HG03575 (cell line): Measurements from ENCODE around the gene CD82.

Experiments
- ATAC-seq: cut with Tn5 transposase; IDR thresholded peaks from one replicate; pipeline ENCODE4 v1.9.1; 2021; ENCODE audit not compliant: unreplicated experiment, insufficient number of reproducible peaks, low FRiP score; ENCODE audit errors: extremely low read depth

The CD82 gene

GRCh38 chr11:44593251-44593650 lies 27.8 kb downstream of the CD82 start:
- ATAC-seq, result no peak

GRCh38 chr11:44595006-44595405 lies 29.5 kb downstream of the CD82 start:
- ATAC-seq, result no peak

- no peak for ATAC-seq
Observed at GRCh38 chr11:44595964-44596381, 30.5 kb downstream of the CD82 start.

DNA sequence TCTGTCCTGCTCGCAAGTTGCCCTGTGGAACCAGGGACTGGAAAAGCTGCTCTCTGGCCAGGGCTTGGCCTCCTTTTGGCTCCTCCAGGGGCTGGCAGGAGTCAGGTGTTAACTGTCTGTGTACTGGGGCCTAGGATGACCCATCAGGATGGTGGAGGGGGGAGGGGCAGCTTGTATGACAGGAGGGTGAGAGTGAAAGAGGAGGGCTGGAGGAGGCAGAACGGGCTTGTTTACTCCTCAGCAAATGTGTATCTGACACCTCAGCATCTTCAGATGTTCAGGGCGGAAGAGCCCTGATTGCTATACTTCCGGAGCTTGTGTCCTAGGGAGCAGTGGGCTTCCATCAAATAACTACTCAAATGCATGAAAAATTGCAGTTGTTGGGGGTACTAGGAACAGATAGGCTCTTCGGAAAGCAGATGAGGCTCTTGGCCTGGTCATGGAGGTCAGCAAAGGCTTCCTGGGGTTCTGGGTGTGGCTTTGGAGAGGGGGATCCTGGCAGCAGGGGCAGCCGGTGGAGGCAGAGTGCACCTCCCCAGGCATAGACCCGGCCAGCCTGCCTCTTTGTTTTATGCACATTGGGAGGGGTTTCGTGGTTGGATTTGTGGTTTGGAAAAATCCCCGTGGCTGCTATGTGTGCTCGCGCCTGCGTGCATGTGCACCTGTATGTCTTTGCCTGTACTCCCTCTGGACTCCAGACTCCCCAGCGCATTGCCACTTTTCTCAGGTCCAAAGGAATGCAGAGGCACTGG lies 31.2 kb downstream of the CD82 start:
- ATAC-seq, result no peak

DNA sequence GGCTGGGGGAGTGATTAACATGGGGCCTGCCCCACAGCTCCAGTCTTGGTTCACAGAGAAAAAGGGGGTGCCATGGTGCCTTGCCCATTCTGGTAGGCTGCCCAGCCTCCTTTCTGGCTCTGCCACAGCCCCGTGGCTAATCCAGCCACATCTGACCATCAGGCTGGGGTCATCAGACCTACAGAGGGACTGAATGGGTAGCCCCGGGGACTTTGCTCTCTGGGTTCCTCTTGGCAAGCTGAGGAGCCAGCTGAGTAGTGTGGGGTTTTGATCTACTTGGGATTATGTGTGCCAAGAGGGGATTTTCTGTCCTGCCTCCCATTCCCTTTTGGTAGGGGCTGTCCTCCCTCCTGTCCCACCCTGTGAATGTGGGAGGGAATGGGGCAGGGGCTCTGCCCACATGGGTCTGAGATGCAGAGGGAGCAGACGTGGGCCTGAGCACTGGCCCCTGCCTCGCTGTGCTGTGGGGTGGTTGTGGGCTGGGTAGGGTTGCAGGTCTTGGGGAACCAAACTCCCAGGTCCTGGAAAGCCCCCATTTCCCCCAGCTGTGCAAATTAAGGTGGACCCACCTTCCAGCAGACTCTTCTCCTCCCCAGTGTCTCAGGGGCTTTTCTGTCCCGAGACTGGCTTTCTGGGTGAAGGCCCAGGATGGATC lies 32.0 kb downstream of the CD82 start:
- ATAC-seq, result no peak

GRCh38 chr11:44598831-44599230 lies 33.4 kb downstream of the CD82 start:
- no peak for ATAC-seq

DNA sequence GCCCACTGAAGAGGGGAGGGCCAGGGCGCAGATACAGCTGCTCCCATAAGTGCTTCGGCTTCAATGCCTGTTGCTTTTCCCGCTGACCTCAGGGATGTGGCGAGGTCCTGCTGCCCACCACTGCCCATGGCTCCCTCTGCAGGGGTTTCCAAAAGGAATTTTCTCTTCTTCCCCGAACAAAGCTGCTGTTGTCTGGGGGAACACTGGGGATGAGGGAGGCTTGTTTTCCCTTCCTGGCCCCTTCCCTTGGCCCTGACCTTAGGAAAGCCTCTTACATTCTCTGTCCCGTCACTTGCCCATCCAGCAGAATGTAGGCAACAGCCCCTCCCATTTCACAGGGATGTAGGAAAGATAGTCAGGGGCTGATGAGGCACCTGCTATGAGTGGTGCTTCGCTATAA lies 34.8 kb downstream of the CD82 start:
- ATAC-seq, result no peak

DNA sequence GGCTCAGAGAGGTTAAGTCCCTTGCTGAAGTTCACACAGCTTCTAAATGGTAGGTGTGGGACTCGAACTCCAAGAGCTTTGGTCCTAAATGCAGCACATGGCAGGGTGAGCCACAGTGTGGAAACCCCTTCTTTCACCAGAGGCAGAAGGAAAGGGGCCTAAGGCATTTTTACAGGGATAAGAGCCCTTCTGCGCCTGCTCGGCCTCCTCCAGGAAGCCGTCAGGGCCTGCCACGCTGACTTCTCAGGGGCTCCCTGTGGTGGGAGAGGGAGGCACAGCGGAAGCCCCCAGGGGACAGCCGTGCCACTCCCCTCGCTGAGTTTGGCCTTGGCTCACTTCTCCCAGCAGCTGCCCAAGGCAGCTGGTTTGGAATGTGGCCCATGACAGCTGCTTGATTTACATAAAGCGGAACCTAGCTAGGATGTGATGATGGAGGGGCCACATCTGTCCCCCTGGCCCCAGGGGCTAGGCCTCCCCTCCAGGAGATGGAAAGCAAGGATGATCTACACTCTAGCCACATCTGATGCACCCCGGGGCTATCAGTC lies 35.4 kb downstream of the CD82 start:
- ATAC-seq, result no peak

GRCh38 chr11:44601471-44602370 lies 36.3 kb downstream of the CD82 start:
- ATAC-seq, result no peak

DNA sequence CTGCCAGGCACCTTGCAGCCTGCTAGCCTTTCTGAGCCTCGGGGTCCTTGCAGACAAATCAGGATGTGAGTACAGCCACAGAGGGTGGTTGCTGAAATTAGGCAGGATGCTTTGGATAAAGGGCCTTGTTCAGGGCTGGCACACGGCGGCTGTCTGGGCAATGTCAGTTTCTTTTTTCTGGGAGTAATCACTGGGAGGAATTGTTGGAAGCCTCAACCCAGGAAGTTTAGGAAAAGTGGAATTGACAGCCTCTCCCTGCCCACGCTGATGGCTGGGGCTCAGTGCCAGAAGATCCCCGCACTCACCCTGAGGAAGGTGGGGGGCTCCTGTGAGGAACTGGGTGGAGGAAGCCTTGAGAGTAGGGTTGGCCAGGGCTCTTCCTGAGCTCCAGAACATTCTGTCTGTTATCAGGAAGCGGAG lies 37.4 kb downstream of the CD82 start:
- no peak for ATAC-seq

DNA sequence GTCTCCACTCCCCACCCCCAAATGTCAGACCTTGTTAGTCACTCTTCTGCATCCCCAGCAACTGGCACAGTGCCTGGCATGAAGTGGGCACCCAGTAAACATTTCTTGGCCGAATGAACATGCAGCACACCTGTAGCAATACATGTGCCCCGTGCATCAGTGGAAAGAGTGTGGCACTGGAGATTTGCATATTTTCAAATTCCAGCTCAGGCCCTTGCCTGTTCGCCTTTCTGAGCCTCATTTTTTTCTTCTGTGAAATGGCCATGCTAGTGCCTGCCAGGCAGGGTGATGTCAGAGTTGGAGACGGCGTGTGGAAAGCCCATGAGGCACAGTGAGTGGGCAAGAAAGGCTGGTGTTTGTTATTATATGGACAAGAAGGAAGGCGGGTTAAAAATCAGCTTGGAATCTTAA lies 38.7 kb downstream of the CD82 start:
- ATAC-seq, result no peak

GRCh38 chr11:44605068-44605708 lies 39.7 kb downstream of the CD82 start:
- no peak for ATAC-seq

GRCh38 chr11:44605965-44606364 lies 40.5 kb downstream of the CD82 start:
- no peak for ATAC-seq

DNA sequence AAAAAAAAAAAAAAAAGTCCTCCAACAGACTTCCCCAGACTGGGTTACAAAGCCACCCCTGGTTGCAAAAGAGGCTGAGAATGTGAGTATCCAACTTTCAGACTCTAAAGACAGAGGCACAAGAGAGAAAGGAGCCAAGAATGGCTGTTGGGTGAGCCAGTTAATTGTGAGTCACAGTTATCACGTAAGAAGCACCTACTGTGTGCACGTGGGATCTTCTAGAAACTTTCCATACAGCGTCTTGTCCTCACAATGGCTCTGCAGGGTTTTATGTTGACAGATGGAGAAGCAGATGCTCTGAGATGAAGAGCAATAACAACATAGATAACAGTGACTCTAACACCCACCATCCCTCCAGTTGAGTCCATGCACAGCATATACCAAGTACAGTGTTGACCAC lies 41.0 kb downstream of the CD82 start:
- no peak for ATAC-seq

DNA sequence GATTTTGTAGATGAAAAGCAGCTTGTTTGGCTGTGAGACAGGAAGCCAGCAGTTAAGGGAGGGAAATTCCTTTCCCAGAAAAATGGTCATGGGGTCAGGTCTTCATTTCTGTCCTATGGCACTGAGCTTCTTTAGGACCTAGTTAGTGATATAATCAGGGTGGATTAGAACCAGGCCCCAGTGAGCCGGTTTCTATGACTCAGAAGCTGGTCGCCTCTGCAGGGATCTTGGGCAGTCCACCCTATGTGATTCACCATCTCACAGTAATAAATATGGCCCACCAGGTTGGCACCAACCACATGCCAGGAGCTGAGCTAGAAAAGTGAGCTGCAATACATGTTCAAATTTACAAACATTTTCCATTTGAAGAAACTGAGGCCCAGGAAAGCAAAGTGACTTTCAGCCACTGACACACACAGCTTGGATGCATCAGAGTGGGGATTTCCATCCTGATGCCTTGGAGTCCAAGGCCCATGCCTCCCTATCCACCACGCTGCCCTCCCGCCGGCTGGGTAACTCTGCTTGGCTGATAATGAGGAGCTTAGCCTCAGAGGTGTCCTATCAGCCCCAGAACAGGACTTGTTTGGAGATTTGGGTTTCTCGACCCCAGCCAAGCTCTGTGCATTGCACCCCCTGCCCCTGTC lies 42.0 kb downstream of the CD82 start:
- no peak for ATAC-seq

DNA sequence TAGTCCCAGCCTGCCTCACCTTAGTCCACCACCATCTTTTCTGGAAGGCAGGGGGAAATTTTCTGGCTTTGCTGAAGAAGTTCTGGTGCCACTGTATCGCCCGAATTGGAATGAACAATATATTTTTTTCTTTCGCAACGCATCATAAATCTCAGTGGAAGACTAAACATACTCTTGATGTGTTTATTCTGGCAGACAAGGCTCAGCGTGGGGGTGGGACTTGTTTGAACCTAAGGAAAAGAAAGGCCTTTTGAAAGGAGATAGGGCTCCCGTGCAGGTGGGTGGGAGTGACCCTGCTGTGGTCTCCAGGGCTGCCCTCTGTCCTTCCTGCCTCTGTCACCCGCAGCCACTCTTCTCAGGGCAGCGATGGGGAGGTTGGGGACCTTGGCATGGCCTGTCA lies 42.5 kb downstream of the CD82 start:
- no peak for ATAC-seq

DNA sequence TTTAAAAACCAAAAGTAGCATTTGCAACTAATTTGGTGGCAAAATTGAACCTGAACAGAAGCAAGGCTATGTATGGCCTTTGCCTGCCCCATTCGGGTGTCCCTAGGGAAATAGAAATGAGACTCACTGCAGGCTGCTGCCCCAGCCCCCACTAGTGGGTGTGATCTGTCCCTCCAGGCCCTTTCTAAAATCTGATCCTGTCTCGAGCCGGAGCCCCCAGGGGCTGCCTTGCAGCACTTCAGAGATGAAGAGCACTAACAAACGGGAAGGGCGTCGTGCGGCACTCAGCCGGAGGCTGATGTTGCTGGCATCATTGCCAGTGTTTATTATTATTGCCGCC lies 43.2 kb downstream of the CD82 start:
- no peak for ATAC-seq

- peak; percentile 30 for ATAC-seq
Observed at GRCh38 chr11:44608991-44609782, 43.7 kb downstream of the CD82 start.
